RPMI7951 (cell line): ENCODE measurements around the gene ACTR10. TPM values are rescaled to one million over a fixed set of nuclear protein-coding genes. Genes with fewer than 3 reads are reported as not detected.

Source experiments
- DNase-seq: peaks from one replicate; pipeline ENCODE4 v3.0.0-alpha.2; 2012; ENCODE audit warnings: low read depth
- total RNA-seq: library from RNA; depleted of rRNA; stranded (reverse); fragments of >200 nt; shearing (Covaris generic); gene quantifications from 2 replicates; pipeline ENCODE4 v1.2.3, GENCODE V29; 2014; rRNA removed

The ACTR10 gene
- total RNA-seq, 1 experiment from 2014 or later: 88.8 TPM

GRCh38 chr14:58280954-58281787 is 81.2 kb downstream of the ACTR10 start:
- peak; percentile 88 for DNase-seq

DNA sequence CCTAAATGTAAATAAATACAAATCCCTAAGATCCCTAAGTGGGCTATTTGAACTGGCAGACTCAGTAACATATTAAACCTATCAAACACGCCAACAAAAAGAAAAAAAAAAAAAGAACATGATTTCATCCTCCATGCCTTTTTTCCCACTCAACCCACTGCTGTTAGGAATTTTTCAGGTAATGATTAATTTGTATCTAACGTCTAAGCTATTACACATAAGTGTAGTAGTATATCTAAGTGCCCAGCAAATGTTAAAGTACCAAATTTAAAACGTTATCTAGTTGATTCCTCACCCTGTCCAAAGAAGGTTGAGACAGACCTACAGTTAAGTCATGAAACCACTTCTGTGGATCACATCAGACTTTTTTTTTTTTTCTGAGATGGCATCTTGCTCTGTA is 82.0 kb downstream of the ACTR10 start:
- DNase-seq: no peak

DNA sequence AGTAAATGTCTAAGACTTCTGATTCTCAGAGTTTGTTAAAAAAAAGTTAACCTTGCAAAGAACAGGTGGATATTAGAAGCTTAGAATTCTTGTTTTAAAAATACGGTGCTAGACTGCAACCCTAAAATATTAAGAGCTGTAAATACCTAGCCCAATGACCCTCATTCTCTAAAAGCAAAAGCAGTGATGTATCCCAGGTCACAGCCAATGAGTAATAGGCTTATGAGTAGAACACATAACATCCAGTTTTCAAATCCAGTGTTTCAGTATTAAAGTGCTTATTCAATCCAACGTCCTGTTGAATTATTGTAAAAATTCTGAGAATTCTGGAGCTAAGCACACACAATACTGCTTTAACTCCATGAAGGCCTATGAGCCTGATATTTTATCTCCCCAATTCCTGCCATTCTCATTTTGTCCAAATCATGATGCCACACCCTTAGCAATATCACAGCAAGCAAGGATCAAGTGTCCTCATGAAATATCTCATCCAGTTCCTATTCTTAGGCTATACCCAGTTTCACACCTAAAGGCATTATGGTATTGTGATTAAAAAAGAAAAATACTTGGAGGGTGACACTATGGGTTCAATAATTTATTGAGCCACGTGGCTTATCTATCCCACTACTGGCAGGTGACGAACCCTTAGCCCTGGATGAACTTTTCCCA is 83.1 kb downstream of the ACTR10 start:
- DNase-seq: no peak

DNA sequence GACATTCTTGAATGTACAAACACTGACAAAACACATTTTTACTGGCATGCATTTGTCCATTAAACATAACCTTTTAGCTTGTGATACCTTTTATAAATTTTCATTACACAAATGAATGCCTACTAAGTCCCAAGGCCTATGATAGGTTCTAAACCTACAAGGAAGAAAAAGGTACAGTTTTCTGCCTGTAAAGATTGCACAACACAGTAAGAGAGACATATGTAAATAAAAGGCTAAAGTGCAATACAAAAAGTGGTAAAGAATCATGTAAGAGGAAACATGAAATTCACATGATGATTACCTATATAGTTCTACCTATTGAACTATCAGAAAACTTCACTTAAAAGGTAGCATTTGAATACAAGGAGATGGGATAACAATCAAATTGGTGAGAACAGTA is 83.8 kb downstream of the ACTR10 start:
- no peak for DNase-seq

DNA sequence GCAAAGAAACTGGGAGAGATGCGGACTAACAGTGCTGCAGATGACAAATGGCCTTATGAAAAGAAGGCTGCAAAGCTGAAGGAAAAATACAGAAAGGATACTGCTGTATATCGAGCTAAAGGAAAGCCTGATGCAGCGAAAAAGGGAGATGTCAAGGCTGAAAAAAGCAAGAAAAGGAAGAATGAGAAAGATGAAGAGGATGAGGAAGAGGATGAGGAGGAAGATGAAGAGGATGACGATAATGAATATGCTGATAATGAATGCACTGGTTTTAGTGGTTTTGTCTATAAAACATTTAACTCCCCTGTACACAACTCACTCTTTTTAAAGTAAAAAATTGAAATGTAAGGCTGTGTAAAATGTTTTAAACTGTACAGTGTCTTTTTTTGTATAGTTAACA is 85.2 kb downstream of the ACTR10 start:
- DNase-seq: no peak

Other genes with a start within 250 kb of the ACTR10 start
- 1.3 and 1.8 TPM in 2 replicates for gene ARMH4, start 47.9 kb upstream of the ACTR10 start, total RNA-seq
- gene PSMA3, start 44.7 kb downstream of the ACTR10 start, total RNA-seq: 215 and 218 TPM in 2 replicates
- 4.3 and 5.9 TPM in 2 replicates for gene ARID4A, start 98.4 kb downstream of the ACTR10 start, total RNA-seq
- gene TOMM20L, start 195.8 kb downstream of the ACTR10 start, total RNA-seq: not detected in 2 replicates
- gene TIMM9, start 227.4 kb downstream of the ACTR10 start, total RNA-seq: 60.9 and 68.1 TPM in 2 replicates
- 37.8 and 44.6 TPM in 2 replicates for gene KIAA0586, start 227.6 kb downstream of the ACTR10 start, total RNA-seq